Measurements from ENCODE around the gene RASSF3. TPM values are rescaled to one million over a fixed set of nuclear protein-coding genes. Genes with fewer than 3 reads are reported as not detected.

RASSF3 gene
- total and polyA plus RNA-seq, 11 donors: 32.8 to 116 (median 90.6) TPM

DNA sequence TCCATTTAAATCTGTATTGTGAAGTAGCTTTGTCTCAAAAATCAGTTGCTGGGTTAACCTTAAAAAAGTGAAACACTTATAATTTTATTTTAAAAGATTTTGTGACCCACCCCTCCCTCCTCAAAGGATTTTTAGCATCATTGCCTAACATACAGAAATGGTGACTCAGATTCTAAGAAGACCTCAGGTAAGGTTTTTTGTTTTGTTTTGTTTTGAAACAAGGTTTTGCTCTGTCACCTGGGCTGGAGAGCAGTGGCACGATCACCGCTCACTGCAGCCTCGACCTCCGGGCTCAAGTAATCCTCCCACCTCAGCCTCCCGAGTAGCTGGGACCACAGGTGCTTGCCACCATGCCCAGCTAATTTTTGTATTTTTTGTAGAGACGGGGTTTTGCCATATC, 74.8 kb downstream of the RASSF3 start:
- ATAC-seq: no peak
- WGBS, 4 donors: 94 to 97% (median 96%) methylated on average over 6 of the region's 6 CpGs
- peaks cover 0 to 40% (median 22%) of the 10 kb centered on the region in 9 donors for H3K36me3 ChIP-seq
- no peaks in the 10 kb centered on the region for H3K9me3 ChIP-seq
- H3K27me3 ChIP-seq: no peaks in the 10 kb centered on the region
- peak overlapping the region in 3 of 12 donors; percentile 80 to 88 (median 85) for H3K27ac ChIP-seq
- peaks cover 0 to 83% (median 52%) of the 10 kb centered on the region in 12 donors for H3K4me1 ChIP-seq
- no peak for DNase-seq
- H3K4me3 ChIP-seq: no peak overlapping the region
- TF ChIP-seq, protein P1, sequence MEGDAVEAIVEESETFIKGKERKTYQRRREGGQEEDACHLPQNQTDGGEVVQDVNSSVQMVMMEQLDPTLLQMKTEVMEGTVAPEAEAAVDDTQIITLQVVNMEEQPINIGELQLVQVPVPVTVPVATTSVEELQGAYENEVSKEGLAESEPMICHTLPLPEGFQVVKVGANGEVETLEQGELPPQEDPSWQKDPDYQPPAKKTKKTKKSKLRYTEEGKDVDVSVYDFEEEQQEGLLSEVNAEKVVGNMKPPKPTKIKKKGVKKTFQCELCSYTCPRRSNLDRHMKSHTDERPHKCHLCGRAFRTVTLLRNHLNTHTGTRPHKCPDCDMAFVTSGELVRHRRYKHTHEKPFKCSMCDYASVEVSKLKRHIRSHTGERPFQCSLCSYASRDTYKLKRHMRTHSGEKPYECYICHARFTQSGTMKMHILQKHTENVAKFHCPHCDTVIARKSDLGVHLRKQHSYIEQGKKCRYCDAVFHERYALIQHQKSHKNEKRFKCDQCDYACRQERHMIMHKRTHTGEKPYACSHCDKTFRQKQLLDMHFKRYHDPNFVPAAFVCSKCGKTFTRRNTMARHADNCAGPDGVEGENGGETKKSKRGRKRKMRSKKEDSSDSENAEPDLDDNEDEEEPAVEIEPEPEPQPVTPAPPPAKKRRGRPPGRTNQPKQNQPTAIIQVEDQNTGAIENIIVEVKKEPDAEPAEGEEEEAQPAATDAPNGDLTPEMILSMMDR (IDR thresholded peaks at IDR 0.05): no peak
- TF ChIP-seq POLR2A (IDR thresholded peaks at IDR 0.05): no peak
- intact Hi-C loops (cut with DNase I): loop anchor here in 1 of 10 donors (5.0 kb wide), 1 partner anchor 68 kb away; no protein-coding TSS in a partner anchor

DNA sequence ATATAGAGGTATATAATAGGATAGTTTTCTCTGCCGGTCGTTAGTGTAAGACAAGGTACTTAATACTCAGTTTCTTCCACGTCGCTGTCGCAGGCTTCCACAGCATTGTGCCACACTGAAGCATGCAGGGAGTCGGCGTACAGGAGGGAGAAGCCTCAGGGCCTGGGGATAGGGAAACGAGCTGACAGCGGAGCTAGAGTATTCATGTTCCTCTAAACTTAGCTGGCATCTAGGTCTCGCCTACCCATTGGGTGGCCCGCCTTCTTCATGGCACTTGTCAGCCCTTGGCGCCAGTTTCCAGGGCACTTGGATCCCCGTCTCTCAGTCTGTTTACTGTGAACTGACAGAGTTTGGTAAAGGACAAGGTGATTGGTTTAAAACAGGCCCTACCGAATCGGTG, 75.3 kb downstream of the RASSF3 start:
- Histone ChIP-seq H3K36me3 (peaks cover 0 to 40% (median 22%) of the 10 kb centered on the region in 9 donors), H3K9me3 (no peaks in the 10 kb centered on the region), H3K27ac (peak overlapping the region in 4 of 12 donors; percentile 11 to 88 (median 57)), H3K27me3 (no peaks in the 10 kb centered on the region), H3K4me3 (no peak overlapping the region), H3K4me1 (peaks cover 0 to 78% (median 46%) of the 10 kb centered on the region in 12 donors)
- no peak for ATAC-seq
- DNase-seq: no peak
- TF ChIP-seq, protein P1 (IDR thresholded peaks at IDR 0.05): no peak
- no peak for TF ChIP-seq POLR2A (IDR thresholded peaks at IDR 0.05)
- intact Hi-C loops (cut with DNase I): loop anchor here in 1 of 10 donors (5.0 kb wide), 1 partner anchor 68 kb away; no protein-coding TSS in a partner anchor
- 89 to 93% (median 90%) methylated on average over 15 of the region's 15 CpGs for WGBS, 4 donors

DNA sequence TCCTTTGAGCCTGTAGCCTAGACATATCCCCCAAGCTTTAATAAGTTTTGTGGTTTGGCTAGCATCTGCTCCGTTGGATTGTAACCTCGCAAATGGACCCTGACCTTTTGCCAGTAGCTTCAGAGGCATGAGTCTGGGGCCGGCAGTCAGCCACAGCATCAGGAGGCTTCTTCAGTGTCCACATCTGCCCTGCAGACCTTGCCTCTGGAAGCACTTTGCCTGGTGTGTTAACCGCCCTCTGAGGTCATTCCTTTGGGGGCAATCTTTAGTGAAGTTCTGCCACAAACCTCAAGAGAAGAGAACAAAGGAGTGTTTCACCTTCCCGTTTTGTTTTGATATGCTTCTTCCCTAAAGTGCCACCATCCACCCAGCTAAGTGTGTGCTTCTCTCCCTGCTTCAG, 77.5 kb downstream of the RASSF3 start:
- peaks cover 0 to 70% (median 34%) of the 10 kb centered on the region in 12 donors for H3K4me1 ChIP-seq
- no peaks in the 10 kb centered on the region for H3K27me3 ChIP-seq
- no peak for TF ChIP-seq POLR2A (IDR thresholded peaks at IDR 0.05)
- TF ChIP-seq, protein P1 (IDR thresholded peaks at IDR 0.05): no peak
- H3K27ac ChIP-seq: peak overlapping the region in 11 of 12 donors; percentile 22 to 88 (median 48)
- intact Hi-C loops (cut with DNase I): loop anchor here in 2 of 10 donors (2.0 to 5.0 kb wide), 2 partner anchors 71 to 77 kb away; partner anchors contain the start of gene RASSF3 (in 1 of the 2)
- DNase-seq (no peak), ATAC-seq (peak in 3 of 4 donors; percentile 8 to 38 (median 11))
- H3K9me3 ChIP-seq: no peaks in the 10 kb centered on the region
- no peak overlapping the region for H3K4me3 ChIP-seq
- H3K36me3 ChIP-seq: peaks cover 0 to 55% (median 31%) of the 10 kb centered on the region in 9 donors
- 25 to 38% (median 35%) methylated on average over 5 of the region's 5 CpGs for WGBS, 4 donors

DNA sequence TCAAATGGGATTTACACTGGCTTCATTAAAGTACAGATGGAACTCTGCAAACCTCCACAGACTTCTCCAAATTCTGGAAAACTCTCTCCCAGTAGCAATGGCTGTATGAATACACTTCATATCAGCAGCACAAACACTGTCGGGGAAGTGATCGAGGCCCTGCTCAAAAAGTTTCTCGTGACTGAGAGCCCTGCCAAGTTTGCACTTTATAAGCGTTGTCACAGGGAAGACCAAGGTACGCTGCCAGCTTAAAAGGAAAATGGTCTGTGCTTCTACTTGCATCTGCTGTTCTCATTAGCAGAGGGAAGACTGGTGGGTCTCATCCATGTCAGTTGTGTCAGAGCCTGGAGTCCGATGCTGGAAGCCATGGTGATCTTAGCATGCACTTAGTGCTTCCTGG, 77.9 kb downstream of the RASSF3 start:
- H3K27ac ChIP-seq: peak overlapping the region in 11 of 12 donors; percentile 22 to 88 (median 48)
- DNase-seq: no peak
- H3K4me1 ChIP-seq: peaks cover 0 to 66% (median 30%) of the 10 kb centered on the region in 12 donors
- no peaks in the 10 kb centered on the region for H3K27me3 ChIP-seq
- H3K4me3 ChIP-seq: no peak overlapping the region
- WGBS, 4 donors: 21 to 43% (median 22%) methylated on average over 6 of the region's 6 CpGs
- peak in 3 of 4 donors; percentile 10 to 26 (median 16) for ATAC-seq
- H3K9me3 ChIP-seq: no peaks in the 10 kb centered on the region
- intact Hi-C loops (cut with DNase I): loop anchor here in 2 of 10 donors (2.0 to 5.0 kb wide), 2 partner anchors 71 to 77 kb away; partner anchors contain the start of gene RASSF3 (in 1 of the 2)
- TF ChIP-seq, protein P1 (IDR thresholded peaks at IDR 0.05): no peak
- TF ChIP-seq POLR2A (IDR thresholded peaks at IDR 0.05): no peak
- H3K36me3 ChIP-seq: peaks cover 0 to 58% (median 33%) of the 10 kb centered on the region in 9 donors

Data from heart left ventricle (tissue), 16 donors.